HEK293 (cell line): Measurements from ENCODE around the gene GOLGA5.

ENCODE experiments used
- SP7 ChIP-seq: fragments of 450-650 bp; formaldehyde crosslinking; IDR thresholded peaks from 2 replicates; pipeline ENCODE4 v1.5.1; 2016; ENCODE audit warnings: missing biosample characterization, missing genetic modification characterization
- TCF7L2 ChIP-seq: IDR thresholded peaks from 2 replicates; pipeline ENCODE4 v1.6.1; 2011; ENCODE audit warnings: low read depth, mild to moderate bottlenecking, inconsistent platforms, low read length, moderate library complexity, borderline replicate concordance
- ZBTB7A ChIP-seq: fragments of 450-650 bp; formaldehyde crosslinking; IDR thresholded peaks from 2 replicates; pipeline ENCODE4 v1.5.1; 2016; ENCODE audit warnings: low read depth, missing biosample characterization, missing genetic modification characterization
- ZNF2 ChIP-seq: fragments of 450-650 bp; formaldehyde crosslinking; IDR thresholded peaks from 2 replicates; pipeline ENCODE4 v1.5.1; 2016; ENCODE audit warnings: missing biosample characterization, missing genetic modification characterization
- ZNF223 ChIP-seq: fragments of 450-650 bp; formaldehyde crosslinking; IDR thresholded peaks from 2 replicates; pipeline ENCODE4 v1.5.1; 2016; ENCODE audit warnings: missing biosample characterization, missing genetic modification characterization
- ZNF274 ChIP-seq, 2 experiments: fragments of 200-500 bp in 1 of 2; fragments of 450-650 bp in 1 of 2; sonication (Bioruptor generic) in 1 of 2; formaldehyde crosslinking in 1 of 2; IDR thresholded peaks; 2 replicates each; pipeline versions ENCODE4 v1.5.1 to v1.6.1; 2014 to 2016; ENCODE audit warnings: borderline replicate concordance in 1 of 2, inconsistent platforms in 1 of 2, low read length in 1 of 2, missing biosample characterization in 1 of 2, missing genetic modification characterization in 1 of 2
- ZNF561 ChIP-seq: fragments of 450-650 bp; IDR thresholded peaks from 2 replicates; pipeline ENCODE4 v1.5.1; 2018; ENCODE audit warnings: missing biosample characterization, missing genetic modification characterization, borderline replicate concordance
- ZNF660 ChIP-seq: fragments of 450-650 bp; IDR thresholded peaks from 2 replicates; pipeline ENCODE4 v1.5.1; 2018; ENCODE audit warnings: missing biosample characterization, mild to moderate bottlenecking, missing genetic modification characterization
- ZNF677 ChIP-seq: fragments of 450-650 bp; IDR thresholded peaks from 2 replicates; pipeline ENCODE4 v1.5.0; 2018; ENCODE audit warnings: missing biosample characterization, mild to moderate bottlenecking, missing genetic modification characterization, moderate library complexity
- TF ChIP-seq, protein P1 (sequence below): fragments of 450-650 bp; formaldehyde crosslinking; IDR thresholded peaks from 2 replicates; pipeline ENCODE4 v1.5.1; 2016; ENCODE audit warnings: missing biosample characterization, missing genetic modification characterization
- TF ChIP-seq, protein P2 (sequence below): fragments of 450-650 bp; IDR thresholded peaks from 2 replicates; pipeline ENCODE4 v1.5.1; 2018; ENCODE audit warnings: missing biosample characterization, mild to moderate bottlenecking, missing genetic modification characterization
- TF ChIP-seq, protein P3 (sequence below): fragments of 450-650 bp; formaldehyde crosslinking; IDR thresholded peaks from 2 replicates; pipeline ENCODE4 v1.5.1; 2016; ENCODE audit warnings: missing biosample characterization, missing genetic modification characterization, low read depth
- TF ChIP-seq, protein P4 (sequence below): fragments of 450-650 bp; formaldehyde crosslinking; IDR thresholded peaks from 2 replicates; pipeline ENCODE4 v1.5.1; 2016; ENCODE audit warnings: missing biosample characterization, missing genetic modification characterization

DNA sequence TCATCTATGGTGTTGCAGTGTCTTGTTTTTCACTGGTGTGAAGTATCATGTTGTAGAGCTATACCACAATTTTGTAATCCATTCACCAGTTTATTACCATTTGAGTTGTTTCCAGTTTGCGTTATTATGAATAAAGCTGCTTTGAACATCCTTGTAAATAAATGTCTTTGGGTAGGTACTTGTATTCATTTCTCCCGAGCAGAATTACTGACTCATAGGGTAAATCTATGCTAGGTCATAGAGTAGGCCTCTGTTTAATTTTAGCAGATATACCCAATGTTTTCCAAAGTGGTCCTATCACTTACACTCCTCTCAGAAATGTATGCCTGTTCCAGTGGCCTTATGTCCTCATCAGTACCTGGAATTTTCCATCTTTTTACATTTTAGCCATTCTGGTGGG lies 6.6 kb upstream of the GOLGA5 start:
- TF ChIP-seq, protein P1, sequence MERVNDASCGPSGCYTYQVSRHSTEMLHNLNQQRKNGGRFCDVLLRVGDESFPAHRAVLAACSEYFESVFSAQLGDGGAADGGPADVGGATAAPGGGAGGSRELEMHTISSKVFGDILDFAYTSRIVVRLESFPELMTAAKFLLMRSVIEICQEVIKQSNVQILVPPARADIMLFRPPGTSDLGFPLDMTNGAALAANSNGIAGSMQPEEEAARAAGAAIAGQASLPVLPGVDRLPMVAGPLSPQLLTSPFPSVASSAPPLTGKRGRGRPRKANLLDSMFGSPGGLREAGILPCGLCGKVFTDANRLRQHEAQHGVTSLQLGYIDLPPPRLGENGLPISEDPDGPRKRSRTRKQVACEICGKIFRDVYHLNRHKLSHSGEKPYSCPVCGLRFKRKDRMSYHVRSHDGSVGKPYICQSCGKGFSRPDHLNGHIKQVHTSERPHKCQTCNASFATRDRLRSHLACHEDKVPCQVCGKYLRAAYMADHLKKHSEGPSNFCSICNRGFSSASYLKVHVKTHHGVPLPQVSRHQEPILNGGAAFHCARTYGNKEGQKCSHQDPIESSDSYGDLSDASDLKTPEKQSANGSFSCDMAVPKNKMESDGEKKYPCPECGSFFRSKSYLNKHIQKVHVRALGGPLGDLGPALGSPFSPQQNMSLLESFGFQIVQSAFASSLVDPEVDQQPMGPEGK (tag by site-specific recombination) = no peak
- TF ChIP-seq SP7 (tag by site-specific recombination) = no peak
- TF ChIP-seq, protein P2, sequence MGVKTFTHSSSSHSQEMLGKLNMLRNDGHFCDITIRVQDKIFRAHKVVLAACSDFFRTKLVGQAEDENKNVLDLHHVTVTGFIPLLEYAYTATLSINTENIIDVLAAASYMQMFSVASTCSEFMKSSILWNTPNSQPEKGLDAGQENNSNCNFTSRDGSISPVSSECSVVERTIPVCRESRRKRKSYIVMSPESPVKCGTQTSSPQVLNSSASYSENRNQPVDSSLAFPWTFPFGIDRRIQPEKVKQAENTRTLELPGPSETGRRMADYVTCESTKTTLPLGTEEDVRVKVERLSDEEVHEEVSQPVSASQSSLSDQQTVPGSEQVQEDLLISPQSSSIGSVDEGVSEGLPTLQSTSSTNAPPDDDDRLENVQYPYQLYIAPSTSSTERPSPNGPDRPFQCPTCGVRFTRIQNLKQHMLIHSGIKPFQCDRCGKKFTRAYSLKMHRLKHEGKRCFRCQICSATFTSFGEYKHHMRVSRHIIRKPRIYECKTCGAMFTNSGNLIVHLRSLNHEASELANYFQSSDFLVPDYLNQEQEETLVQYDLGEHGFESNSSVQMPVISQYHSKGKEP (tag by site-specific recombination) = no peak
- TF ChIP-seq ZBTB7A = no peak
- TF ChIP-seq, protein P3, sequence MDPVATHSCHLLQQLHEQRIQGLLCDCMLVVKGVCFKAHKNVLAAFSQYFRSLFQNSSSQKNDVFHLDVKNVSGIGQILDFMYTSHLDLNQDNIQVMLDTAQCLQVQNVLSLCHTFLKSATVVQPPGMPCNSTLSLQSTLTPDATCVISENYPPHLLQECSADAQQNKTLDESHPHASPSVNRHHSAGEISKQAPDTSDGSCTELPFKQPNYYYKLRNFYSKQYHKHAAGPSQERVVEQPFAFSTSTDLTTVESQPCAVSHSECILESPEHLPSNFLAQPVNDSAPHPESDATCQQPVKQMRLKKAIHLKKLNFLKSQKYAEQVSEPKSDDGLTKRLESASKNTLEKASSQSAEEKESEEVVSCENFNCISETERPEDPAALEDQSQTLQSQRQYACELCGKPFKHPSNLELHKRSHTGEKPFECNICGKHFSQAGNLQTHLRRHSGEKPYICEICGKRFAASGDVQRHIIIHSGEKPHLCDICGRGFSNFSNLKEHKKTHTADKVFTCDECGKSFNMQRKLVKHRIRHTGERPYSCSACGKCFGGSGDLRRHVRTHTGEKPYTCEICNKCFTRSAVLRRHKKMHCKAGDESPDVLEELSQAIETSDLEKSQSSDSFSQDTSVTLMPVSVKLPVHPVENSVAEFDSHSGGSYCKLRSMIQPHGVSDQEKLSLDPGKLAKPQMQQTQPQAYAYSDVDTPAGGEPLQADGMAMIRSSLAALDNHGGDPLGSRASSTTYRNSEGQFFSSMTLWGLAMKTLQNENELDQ (tag by site-specific recombination) = no peak
- no peak for TF ChIP-seq TCF7L2
- TF ChIP-seq ZNF677 = no peak
- TF ChIP-seq ZNF660 (tag by site-specific recombination) = no peak
- no peak for TF ChIP-seq ZNF274 (IDR thresholded peaks at IDR 0.05; ENCODE audit: low read length)
- TF ChIP-seq ZNF274 (tag by site-specific recombination; IDR thresholded peaks at IDR 0.05; ENCODE audit: borderline replicate concordance) = no peak
- TF ChIP-seq, protein P4, sequence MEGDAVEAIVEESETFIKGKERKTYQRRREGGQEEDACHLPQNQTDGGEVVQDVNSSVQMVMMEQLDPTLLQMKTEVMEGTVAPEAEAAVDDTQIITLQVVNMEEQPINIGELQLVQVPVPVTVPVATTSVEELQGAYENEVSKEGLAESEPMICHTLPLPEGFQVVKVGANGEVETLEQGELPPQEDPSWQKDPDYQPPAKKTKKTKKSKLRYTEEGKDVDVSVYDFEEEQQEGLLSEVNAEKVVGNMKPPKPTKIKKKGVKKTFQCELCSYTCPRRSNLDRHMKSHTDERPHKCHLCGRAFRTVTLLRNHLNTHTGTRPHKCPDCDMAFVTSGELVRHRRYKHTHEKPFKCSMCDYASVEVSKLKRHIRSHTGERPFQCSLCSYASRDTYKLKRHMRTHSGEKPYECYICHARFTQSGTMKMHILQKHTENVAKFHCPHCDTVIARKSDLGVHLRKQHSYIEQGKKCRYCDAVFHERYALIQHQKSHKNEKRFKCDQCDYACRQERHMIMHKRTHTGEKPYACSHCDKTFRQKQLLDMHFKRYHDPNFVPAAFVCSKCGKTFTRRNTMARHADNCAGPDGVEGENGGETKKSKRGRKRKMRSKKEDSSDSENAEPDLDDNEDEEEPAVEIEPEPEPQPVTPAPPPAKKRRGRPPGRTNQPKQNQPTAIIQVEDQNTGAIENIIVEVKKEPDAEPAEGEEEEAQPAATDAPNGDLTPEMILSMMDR (tag by site-specific recombination) = no peak
- no peak for TF ChIP-seq ZNF2
- no peak for TF ChIP-seq ZNF223
- no peak for TF ChIP-seq ZNF561 (tag by site-specific recombination)
